Activated CD8-positive, alpha-beta T cell treated with anti-CD3 and anti-CD28 coated beads for 36 hours (primary cell): Measurements from ENCODE around the gene NUP43. TPM values are rescaled to one million over a fixed set of nuclear protein-coding genes. Genes with fewer than 3 reads are reported as not detected.
"Not testable (repeated sequence)": the region's sequence is repeated elsewhere in the genome, so short reads cannot be mapped to it uniquely, and the experiment has no call there.

Source experiments
- ATAC-seq: fragments of 200-7000 bp; cut with Tn5 transposase; one replicate; pipeline ENCODE4 v1.10.0; 2021; ENCODE audit warnings: mild to moderate bottlenecking, moderate library complexity
- CTCF ChIA-PET: fragments of 350-600 bp; sonication (Branson Sonifier 250); formaldehyde crosslinking; loops from one replicate; lab custom pipeline; 2021; ENCODE audit warnings: antibody characterized with exemption; lab: Charles Lee
- POLR2A ChIA-PET: fragments of 350-600 bp; sonication (Branson Sonifier 250); formaldehyde crosslinking; loops from one replicate; lab custom pipeline; 2021; ENCODE audit warnings: antibody characterized with exemption; lab: Charles Lee
- DNase-seq: peaks from one replicate; pipeline ENCODE4 v3.0.0-alpha.2; 2020
- H3K27ac Mint-ChIP-seq: one replicate; pipeline ENCODE4 v1.8.0; 2021; ENCODE audit warnings: mild to moderate bottlenecking, mixed read lengths
- H3K27me3 Mint-ChIP-seq: one replicate; pipeline ENCODE4 v1.8.0; 2021; ENCODE audit warnings: mixed read lengths
- H3K36me3 Mint-ChIP-seq: one replicate; pipeline ENCODE4 v1.8.0; 2021; ENCODE audit warnings: low read depth, mixed read lengths
- H3K4me1 Mint-ChIP-seq: one replicate; pipeline ENCODE4 v1.8.0; 2021; ENCODE audit warnings: low read depth, mixed read lengths
- H3K4me3 Mint-ChIP-seq: one replicate; pipeline ENCODE4 v1.8.0; 2021; ENCODE audit warnings: mild to moderate bottlenecking, moderate library complexity, mixed read lengths
- H3K9me3 Mint-ChIP-seq: one replicate; pipeline ENCODE4 v1.8.0; 2021; ENCODE audit warnings: mixed read lengths
- CTCF ChIP-seq: fragments of 200-600 bp; IDR thresholded peaks from one replicate; pipeline ENCODE4 v1.8.0; 2022; ENCODE audit warnings: antibody characterized with exemption, mild to moderate bottlenecking
- intact Hi-C: fragments of 100-400 bp; cut with micrococcal nuclease; formaldehyde crosslinking; loops from one replicate; pipeline ENCODE4 v1.10.0; 2022
- total RNA-seq, 2 experiments: library from RNA; stranded (reverse); gene quantifications; one replicate each; pipeline ENCODE4 v1.2.3, GENCODE V29; 2021

The NUP43 gene
- total RNA-seq, 2 experiments from 2014 or later: 75.7 to 75.8 TPM

GRCh38 chr6:149763866-149764265, 17.5 kb upstream of the NUP43 start:
- TF ChIP-seq CTCF: no peak
- Mint-ChIP-seq H3K36me3 (peaks cover 33% of the 10 kb centered on the region), H3K27me3 (no peaks in the 10 kb centered on the region), H3K4me3 (no peak overlapping the region), H3K27ac (no peak overlapping the region), H3K9me3 (peaks cover 7% of the 10 kb centered on the region), H3K4me1 (peaks cover 17% of the 10 kb centered on the region)
- no peak for ATAC-seq
- CTCF ChIA-PET: interaction anchor here (1.2 kb wide), 2 partner anchors 11 to 19 kb away, joined by 3 read pairs; no protein-coding TSS in a partner anchor
- no peak for DNase-seq
- POLR2A ChIA-PET: interaction anchor here (0.6 to 1.3 kb wide), 3 partner anchors 9 to 258 kb away, joined by 3 read pairs; no protein-coding TSS in a partner anchor
- intact Hi-C loops: no loop called here

- no peak overlapping the region for H3K27ac Mint-ChIP-seq
- H3K36me3 Mint-ChIP-seq: peaks cover 21% of the 10 kb centered on the region
- TF ChIP-seq CTCF: no peak
- H3K9me3 Mint-ChIP-seq: peaks cover 4% of the 10 kb centered on the region
- CTCF ChIA-PET: no interaction called here
- POLR2A ChIA-PET: no interaction called here
- H3K27me3 Mint-ChIP-seq: no peaks in the 10 kb centered on the region
- no peak for DNase-seq
- ATAC-seq: no peak
- intact Hi-C loops: no loop called here
- peaks cover 15% of the 10 kb centered on the region for H3K4me1 Mint-ChIP-seq
- no peak overlapping the region for H3K4me3 Mint-ChIP-seq
Observed at GRCh38 chr6:149761438-149761837, 15.1 kb upstream of the NUP43 start.

GRCh38 chr6:149756261-149756636, 9.9 kb upstream of the NUP43 start:
- no peaks in the 10 kb centered on the region for H3K9me3 Mint-ChIP-seq
- intact Hi-C loops: no loop called here
- H3K36me3 Mint-ChIP-seq: peaks cover 10% of the 10 kb centered on the region
- ChIA-PET POLR2A (interaction anchor here (1.4 kb wide), 1 partner anchor 12 kb away, joined by 3 read pairs; no protein-coding TSS in a partner anchor), CTCF (interaction anchor here (0.7 kb wide), 1 partner anchor 10 kb away, joined by 3 read pairs; the partner anchor contains the start of gene NUP43)
- no peak for TF ChIP-seq CTCF
- H3K27ac Mint-ChIP-seq: no peak overlapping the region
- peaks cover 32% of the 10 kb centered on the region for H3K4me1 Mint-ChIP-seq
- DNase-seq (no peak), ATAC-seq (no peak)
- no peaks in the 10 kb centered on the region for H3K27me3 Mint-ChIP-seq
- H3K4me3 Mint-ChIP-seq: no peak overlapping the region

GRCh38 chr6:149755300-149756260, 9.3 kb upstream of the NUP43 start:
- no peak for DNase-seq
- ATAC-seq: no peak
- intact Hi-C loops: no loop called here
- CTCF ChIA-PET: no interaction called here
- no peaks in the 10 kb centered on the region for H3K9me3 Mint-ChIP-seq
- POLR2A ChIA-PET: interaction anchor here (1.4 kb wide), 1 partner anchor 11 kb away, joined by 3 read pairs; no protein-coding TSS in a partner anchor
- TF ChIP-seq CTCF: no peak
- H3K27ac Mint-ChIP-seq: no peak overlapping the region
- H3K27me3 Mint-ChIP-seq: no peaks in the 10 kb centered on the region
- H3K4me3 Mint-ChIP-seq: no peak overlapping the region
- peaks cover 13% of the 10 kb centered on the region for H3K36me3 Mint-ChIP-seq
- H3K4me1 Mint-ChIP-seq: peaks cover 32% of the 10 kb centered on the region

- POLR2A ChIA-PET: interaction anchor here (2.3 kb wide), 1 partner anchor 37 kb away, joined by 7 read pairs; the partner anchor contains the start of gene LATS1
- CTCF ChIA-PET: no interaction called here
- no peaks in the 10 kb centered on the region for H3K9me3 Mint-ChIP-seq
- TF ChIP-seq CTCF: no peak
- ATAC-seq (no peak), DNase-seq (no peak)
- intact Hi-C loops: no loop called here
- H3K27me3 Mint-ChIP-seq: no peaks in the 10 kb centered on the region
- no peak overlapping the region for H3K4me3 Mint-ChIP-seq
- no peak overlapping the region for H3K27ac Mint-ChIP-seq
- peaks cover 10% of the 10 kb centered on the region for H3K36me3 Mint-ChIP-seq
- H3K4me1 Mint-ChIP-seq: peaks cover 31% of the 10 kb centered on the region
Observed at GRCh38 chr6:149754548-149754947, 8.2 kb upstream of the NUP43 start.

GRCh38 chr6:149753374-149753637, 7.0 kb upstream of the NUP43 start:
- H3K4me3 Mint-ChIP-seq, H3K36me3 Mint-ChIP-seq, intact Hi-C loops, DNase-seq, H3K27me3 Mint-ChIP-seq, H3K9me3 Mint-ChIP-seq, ATAC-seq, H3K27ac Mint-ChIP-seq: not testable (repeated sequence)
- POLR2A ChIA-PET: interaction anchor here (1.6 to 2.3 kb wide), 2 partner anchors 12 to 35 kb away, joined by 4 to 7 read pairs; partner anchors contain the start of gene LATS1
- H3K4me1 Mint-ChIP-seq: peaks cover 34% of the 10 kb centered on the region
- CTCF ChIA-PET: interaction anchor here (1.1 to 1.2 kb wide), 2 partner anchors 10 to 32 kb away, joined by 3 read pairs; no protein-coding TSS in a partner anchor
